ENCODE measurements around the gene RTN4RL1.

- TF ChIP-seq, protein P1, sequence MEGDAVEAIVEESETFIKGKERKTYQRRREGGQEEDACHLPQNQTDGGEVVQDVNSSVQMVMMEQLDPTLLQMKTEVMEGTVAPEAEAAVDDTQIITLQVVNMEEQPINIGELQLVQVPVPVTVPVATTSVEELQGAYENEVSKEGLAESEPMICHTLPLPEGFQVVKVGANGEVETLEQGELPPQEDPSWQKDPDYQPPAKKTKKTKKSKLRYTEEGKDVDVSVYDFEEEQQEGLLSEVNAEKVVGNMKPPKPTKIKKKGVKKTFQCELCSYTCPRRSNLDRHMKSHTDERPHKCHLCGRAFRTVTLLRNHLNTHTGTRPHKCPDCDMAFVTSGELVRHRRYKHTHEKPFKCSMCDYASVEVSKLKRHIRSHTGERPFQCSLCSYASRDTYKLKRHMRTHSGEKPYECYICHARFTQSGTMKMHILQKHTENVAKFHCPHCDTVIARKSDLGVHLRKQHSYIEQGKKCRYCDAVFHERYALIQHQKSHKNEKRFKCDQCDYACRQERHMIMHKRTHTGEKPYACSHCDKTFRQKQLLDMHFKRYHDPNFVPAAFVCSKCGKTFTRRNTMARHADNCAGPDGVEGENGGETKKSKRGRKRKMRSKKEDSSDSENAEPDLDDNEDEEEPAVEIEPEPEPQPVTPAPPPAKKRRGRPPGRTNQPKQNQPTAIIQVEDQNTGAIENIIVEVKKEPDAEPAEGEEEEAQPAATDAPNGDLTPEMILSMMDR (conservative IDR thresholded peaks at IDR 0.05; ENCODE audit: low read depth, low read length): no peak
- TF ChIP-seq POLR2A (IDR thresholded peaks at IDR 0.05; ENCODE audit: low read depth, low read length) (no peak), CEBPB (IDR thresholded peaks at IDR 0.05; ENCODE audit: low read depth, low read length) (no peak), NFE2L2 (IDR thresholded peaks at IDR 0.05; ENCODE audit: low read depth, low read length) (no peak)
Observed at GRCh38 chr17:1995907-1996799, 29.0 kb downstream of the RTN4RL1 start.
